Activated CD8-positive, alpha-beta memory T cell treated with anti-CD3 and anti-CD28 coated beads, Interleukin-2, amount 50 U/mL, for 4 hours (primary cell): ENCODE measurements around the gene DIS3L.
A peak's percentile ranks its signal among the peaks of the same experiment; 100 is the strongest.
"Not testable (repeated sequence)": the region's sequence is repeated elsewhere in the genome, so short reads cannot be mapped to it uniquely, and the experiment has no call there.

Experiments used
- DNase-seq: peaks from one replicate; pipeline ENCODE4 v3.0.0-alpha.2; 2020

Gene DIS3L

GRCh38 chr15:66312144-66312543 lies 18.8 kb downstream of the DIS3L start:
- no peak for DNase-seq

- DNase-seq, result no peak
Observed at GRCh38 chr15:66323312-66323928, 30.1 kb downstream of the DIS3L start.

DNA sequence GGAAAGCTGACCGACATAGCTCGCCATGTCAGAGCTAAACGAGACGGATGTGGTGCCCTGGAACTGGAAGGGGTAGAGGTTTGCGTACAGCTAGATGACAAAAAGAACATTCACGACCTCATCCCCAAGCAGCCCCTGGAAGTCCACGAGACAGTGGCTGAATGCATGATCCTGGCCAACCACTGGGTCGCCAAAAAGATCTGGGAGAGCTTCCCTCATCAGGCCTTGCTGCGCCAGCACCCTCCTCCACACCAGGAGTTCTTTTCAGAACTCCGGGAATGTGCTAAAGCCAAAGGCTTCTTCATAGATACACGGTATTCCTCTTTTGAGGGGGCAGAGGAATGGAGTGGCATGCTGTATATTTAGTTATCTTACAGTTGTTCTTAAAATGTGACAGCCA lies 32.7 kb downstream of the DIS3L start:
- no peak for DNase-seq

DNA sequence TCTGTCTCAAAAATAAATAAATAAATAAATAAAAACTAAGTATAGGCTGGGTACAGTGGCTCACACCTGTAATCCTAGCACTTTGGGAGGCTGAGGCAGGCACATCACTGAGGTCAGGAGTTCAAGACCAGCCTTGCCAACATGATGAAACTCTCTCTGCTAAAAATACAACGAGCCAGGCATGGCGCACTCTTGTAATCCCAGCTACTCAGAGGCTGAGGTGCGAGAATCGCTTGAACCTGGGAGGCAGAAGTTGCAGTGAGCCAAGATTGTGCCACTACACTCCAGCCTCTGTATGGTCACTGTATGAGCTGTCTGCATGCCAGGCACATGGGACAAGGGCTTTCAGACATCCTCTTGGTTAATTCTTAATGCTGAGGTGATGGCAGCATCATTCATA lies 34.4 kb downstream of the DIS3L start:
- no peak for DNase-seq

DNA sequence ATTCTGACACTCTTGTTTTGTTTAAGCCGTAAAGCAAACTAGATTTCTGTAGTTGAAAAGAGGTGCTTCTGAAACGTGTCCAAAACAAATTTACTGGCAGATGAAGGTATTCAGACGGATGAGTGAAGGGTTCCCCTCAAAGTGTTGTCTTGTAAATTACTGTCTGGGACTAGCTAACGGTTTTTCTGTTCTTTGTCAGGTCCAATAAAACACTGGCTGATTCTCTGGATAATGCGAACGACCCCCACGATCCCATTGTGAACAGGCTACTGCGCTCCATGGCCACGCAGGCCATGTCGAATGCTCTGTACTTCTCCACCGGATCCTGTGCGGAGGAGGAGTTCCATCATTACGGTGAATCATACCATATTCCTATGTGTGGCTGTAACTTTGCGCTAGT lies 35.4 kb downstream of the DIS3L start:
- no peak for DNase-seq

GRCh38 chr15:66348530-66348929 lies 55.2 kb downstream of the DIS3L start:
- not testable (repeated sequence) for DNase-seq

DNA sequence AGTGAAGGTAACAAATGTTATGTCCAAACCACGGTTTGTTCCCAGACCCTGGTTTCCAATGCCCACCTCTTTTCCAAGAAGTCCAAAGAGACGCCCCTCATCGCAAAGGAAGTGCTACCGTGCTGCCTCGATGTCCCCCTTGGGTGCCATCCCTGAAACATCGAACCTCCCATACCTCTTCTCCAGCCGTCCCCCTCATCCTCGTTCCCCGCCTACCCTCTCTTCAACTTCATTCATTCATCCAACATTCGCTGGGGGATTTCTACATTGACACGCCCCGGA lies 62.6 kb downstream of the DIS3L start:
- no peak for DNase-seq

GRCh38 chr15:66356359-66357236 lies 63.2 kb downstream of the DIS3L start, which contains the start of gene TIPIN:
Gene TIPIN (minus strand): TSS chr15:66356685. CDS start chr15:66352947, 3,738 bp downstream.
- peak; percentile 96 for DNase-seq

DNA sequence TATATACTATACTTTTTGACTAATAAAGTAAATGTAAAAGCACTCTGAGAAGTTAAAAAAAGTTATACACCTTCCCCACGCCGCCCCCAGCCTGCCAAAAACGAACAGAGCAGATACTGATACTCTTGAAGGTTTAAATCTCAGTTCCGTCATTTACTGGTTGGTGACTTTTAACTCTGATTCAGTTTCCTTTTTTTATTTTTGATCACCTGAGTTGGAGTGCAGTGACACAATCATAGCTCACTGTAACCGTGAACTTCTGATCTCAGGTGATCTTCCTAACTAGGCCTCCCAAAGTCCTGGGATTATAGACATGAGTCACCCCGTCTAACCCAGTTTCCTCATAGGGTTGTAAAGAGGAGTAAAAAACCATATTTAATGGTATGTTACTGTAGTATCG lies 66.4 kb downstream of the DIS3L start:
- DNase-seq, result no peak

DNA sequence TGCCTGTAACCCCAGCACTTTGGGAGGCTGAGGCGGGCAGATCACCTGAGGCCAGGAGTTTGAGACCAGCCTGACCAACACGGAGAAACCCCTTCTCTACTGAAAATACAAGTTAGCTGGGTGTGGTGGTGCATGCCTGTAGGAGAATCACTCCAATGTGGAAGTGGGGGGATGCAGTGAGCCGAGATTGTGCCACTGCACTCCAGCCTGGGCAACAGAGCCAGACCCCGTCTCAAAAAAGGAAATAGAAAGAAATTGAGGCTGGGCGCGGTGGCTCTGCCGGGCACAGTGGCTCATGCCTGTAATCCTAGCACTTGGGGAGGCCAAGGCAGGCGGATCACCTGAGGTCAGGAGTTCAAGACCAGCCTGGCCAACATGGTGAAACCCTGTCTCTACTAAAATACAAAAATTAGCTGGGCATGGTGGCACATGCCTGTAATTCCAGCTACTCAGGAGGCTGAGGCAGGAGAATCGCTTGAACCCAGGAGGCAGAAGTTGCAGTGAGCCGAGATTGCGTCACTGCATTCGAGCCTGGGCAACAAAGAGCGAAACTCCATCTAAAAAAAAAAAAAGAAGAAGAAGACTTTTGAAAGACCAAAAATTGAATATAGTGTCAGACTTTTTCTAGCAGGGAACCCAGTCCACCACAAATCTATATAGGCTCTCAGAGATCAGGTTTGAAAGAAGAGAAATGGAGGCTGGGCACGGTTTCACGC lies 68.5 kb downstream of the DIS3L start:
- DNase-seq, result not testable (repeated sequence)

DNA sequence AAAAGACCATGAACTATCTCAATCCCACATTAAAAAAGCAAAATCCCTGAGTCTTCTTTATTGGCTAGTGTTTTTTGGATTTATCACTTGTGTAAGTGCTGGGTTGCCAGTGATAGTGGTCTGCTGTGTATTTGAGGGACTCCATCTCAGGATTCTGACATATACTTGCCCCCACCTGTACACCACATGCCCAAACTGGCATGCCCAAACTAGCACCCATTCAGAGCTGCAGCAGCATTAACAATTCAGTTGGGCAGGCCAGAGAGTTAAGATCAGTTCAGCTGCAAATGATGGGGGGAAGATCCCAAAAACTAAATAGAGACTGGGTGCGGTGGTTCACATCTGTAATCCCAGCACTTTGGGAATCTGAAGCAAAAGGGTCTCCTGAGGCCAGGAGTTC lies 69.4 kb downstream of the DIS3L start:
- no peak for DNase-seq

DNA sequence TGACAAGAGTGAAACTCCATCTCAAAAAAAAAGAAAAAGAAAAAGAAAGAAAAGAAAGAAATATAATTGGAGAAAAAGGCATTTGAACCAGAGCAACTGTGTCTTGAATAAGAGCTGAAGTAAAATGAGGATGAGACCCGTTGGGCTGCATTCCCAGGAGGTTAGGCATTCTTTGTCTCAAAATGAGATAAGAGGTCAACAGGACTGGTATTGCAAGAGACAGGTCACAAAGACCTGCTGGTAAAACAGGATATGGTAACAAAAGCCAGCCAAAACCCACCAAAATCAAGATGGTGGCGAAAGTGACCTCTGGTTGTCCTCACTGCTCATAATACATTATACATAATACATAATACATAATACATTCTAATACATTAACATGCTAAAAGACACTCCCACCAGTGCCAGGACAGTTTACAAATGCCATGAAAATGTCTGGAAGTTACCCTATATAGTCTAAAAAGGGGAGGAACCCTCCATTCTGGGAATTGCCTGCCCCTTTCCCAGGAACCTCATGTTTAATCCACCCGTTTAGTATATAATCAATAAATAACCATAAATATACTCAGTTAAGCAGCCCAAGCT lies 71.7 kb downstream of the DIS3L start:
- no peak for DNase-seq

- no peak for DNase-seq
Observed at GRCh38 chr15:66369773-66370651, 76.6 kb downstream of the DIS3L start.

DNA sequence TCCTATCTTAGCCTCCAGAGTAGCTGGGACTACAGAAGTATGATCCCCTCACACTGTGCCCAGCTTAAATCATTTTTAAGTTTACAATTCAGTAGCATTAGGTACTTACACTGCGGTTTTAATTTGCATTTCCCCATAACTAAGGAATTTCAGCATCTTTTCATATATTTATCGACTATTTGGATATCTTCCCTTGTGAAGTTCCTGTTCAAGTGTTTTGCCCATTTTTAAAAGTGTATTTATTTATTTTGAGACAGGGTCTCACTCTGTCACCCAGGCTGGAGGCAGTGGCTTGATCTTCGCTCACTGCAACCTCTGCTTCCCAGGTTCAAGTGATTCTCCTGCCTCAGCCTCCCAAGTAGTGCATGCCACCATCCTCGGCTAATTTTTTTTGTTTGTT lies 80.8 kb downstream of the DIS3L start:
- no peak for DNase-seq

GRCh38 chr15:66378814-66379430 lies 85.6 kb downstream of the DIS3L start:
- DNase-seq, result no peak

GRCh38 chr15:66381376-66381775 lies 88.0 kb downstream of the DIS3L start:
- not testable (repeated sequence) for DNase-seq
